Subcutaneous abdominal adipose tissue (tissue), 5 donors: Measurements from ENCODE around the gene MTMR11.

ENCODE experiments used
- H3K27ac ChIP-seq: one replicate; pipeline ENCODE4 v1.7.0; 2013; ENCODE audit warnings: low read depth, mild to moderate bottlenecking, inconsistent platforms, low read length, moderate library complexity
- H3K27me3 ChIP-seq, 5 donors: one replicate each; pipeline ENCODE4 v1.7.0; 2013; ENCODE audit warnings: low read length in 5 of 5, inconsistent platforms in 1 of 5; ENCODE audit not compliant: control insufficient read depth in 5 of 5, insufficient read depth in 4 of 5
- H3K36me3 ChIP-seq, 5 donors: one replicate each; pipeline ENCODE4 v1.7.0; 2013; ENCODE audit warnings: low read length in 5 of 5; ENCODE audit not compliant: control insufficient read depth in 5 of 5, insufficient read depth in 5 of 5
- H3K4me1 ChIP-seq, 5 donors: one replicate each; pipeline ENCODE4 v1.7.0; 2013; ENCODE audit warnings: low read length in 5 of 5, mild to moderate bottlenecking in 3 of 5, moderate library complexity in 1 of 5; ENCODE audit not compliant: control insufficient read depth in 5 of 5, insufficient read depth in 5 of 5
- H3K4me3 ChIP-seq, 5 donors: one replicate each; pipeline ENCODE4 v1.7.0; 2013; ENCODE audit warnings: low read length in 5 of 5, low read depth in 1 of 5
- H3K9ac ChIP-seq, 5 donors: one replicate each; pipeline ENCODE4 v1.7.0; 2013; ENCODE audit warnings: low read length in 5 of 5, mild to moderate bottlenecking in 4 of 5, moderate library complexity in 3 of 5
- H3K9me3 ChIP-seq, 5 donors: one replicate each; pipeline ENCODE4 v1.7.0; 2013; ENCODE audit warnings: low read length in 5 of 5; ENCODE audit not compliant: control insufficient read depth in 5 of 5
- donor health status: healthy.
- donor health status: healthy.
- donor health status: healthy.
- donor health status: healthy.
- donor health status: healthy.

The MTMR11 gene

GRCh38 chr1:149915429-149916192 is 21.1 kb downstream of the MTMR11 start:
- Histone ChIP-seq H3K27me3 (peaks cover 5 to 20% (median 9%) of the 10 kb centered on the region in 5 donors), H3K9me3 (no peaks in the 10 kb centered on the region), H3K9ac (no peak overlapping the region), H3K4me1 (peaks cover 0 to 4% (median 0%) of the 10 kb centered on the region in 5 donors), H3K4me3 (no peak overlapping the region), H3K36me3 (no peaks in the 10 kb centered on the region), H3K27ac (no peak overlapping the region)

DNA sequence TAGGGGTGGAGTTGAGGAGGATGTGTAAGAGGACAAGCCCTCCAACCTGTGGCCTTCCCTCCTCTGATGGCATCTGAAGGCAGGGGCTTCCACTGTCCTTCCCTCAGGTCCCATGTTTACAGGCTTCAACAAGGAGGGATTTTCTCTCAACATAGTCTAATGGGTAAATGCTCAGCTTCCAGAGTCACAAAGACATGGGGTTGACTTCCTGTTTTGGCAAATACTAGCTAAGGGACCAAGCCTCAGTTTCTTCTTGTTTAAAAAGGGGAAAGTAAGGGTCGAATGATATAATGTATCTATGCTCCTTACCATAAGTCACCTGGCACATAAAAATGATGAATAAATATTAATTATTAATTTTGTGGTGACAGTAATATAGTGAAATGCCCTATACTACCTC is 22.1 kb downstream of the MTMR11 start:
- Histone ChIP-seq H3K4me1 (peaks cover 0 to 4% (median 0%) of the 10 kb centered on the region in 5 donors), H3K27ac (no peak overlapping the region), H3K27me3 (peaks cover 5 to 22% (median 9%) of the 10 kb centered on the region in 5 donors), H3K4me3 (no peak overlapping the region), H3K9ac (no peak overlapping the region), H3K9me3 (no peaks in the 10 kb centered on the region), H3K36me3 (no peaks in the 10 kb centered on the region)

DNA sequence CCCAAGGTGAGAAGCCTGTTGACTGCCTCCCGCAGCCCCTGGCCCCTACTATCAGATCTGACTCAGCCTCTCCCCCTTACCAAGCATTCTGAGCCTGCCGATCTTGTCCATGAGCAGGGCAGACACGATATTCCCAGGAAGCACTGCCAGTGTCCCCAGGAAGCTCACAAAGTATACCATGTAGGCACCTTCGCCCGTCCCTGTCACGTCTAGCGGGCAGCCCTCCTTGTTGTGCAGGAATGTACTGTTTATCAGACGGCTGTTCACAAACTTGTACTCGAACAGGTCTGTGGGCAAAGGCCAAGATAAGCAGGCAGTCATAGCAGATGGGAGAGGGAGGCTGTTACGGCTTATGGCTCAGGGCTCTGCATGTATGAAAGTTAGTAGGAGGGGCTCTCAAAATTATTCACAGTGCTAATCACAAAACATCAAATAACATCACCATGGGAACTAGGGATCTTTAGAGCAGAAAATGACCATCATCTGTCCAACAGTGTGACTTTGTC is 30.1 kb downstream of the MTMR11 start:
- H3K9ac ChIP-seq, result no peak overlapping the region
- no peak overlapping the region for H3K27ac ChIP-seq
- H3K4me1 ChIP-seq, result no peaks in the 10 kb centered on the region
- H3K9me3 ChIP-seq, result no peaks in the 10 kb centered on the region
- peaks cover 0 to 9% (median 3%) of the 10 kb centered on the region in 5 donors for H3K27me3 ChIP-seq
- H3K36me3 ChIP-seq, result no peaks in the 10 kb centered on the region
- no peak overlapping the region for H3K4me3 ChIP-seq

GRCh38 chr1:149903836-149904491 is 32.7 kb downstream of the MTMR11 start:
- Histone ChIP-seq H3K4me1 (peaks cover 4 to 16% (median 14%) of the 10 kb centered on the region in 5 donors), H3K27ac (no peak overlapping the region), H3K27me3 (peaks cover 0 to 8% (median 2%) of the 10 kb centered on the region in 5 donors), H3K4me3 (no peak overlapping the region), H3K9me3 (no peaks in the 10 kb centered on the region), H3K36me3 (no peaks in the 10 kb centered on the region), H3K9ac (no peak overlapping the region)

DNA sequence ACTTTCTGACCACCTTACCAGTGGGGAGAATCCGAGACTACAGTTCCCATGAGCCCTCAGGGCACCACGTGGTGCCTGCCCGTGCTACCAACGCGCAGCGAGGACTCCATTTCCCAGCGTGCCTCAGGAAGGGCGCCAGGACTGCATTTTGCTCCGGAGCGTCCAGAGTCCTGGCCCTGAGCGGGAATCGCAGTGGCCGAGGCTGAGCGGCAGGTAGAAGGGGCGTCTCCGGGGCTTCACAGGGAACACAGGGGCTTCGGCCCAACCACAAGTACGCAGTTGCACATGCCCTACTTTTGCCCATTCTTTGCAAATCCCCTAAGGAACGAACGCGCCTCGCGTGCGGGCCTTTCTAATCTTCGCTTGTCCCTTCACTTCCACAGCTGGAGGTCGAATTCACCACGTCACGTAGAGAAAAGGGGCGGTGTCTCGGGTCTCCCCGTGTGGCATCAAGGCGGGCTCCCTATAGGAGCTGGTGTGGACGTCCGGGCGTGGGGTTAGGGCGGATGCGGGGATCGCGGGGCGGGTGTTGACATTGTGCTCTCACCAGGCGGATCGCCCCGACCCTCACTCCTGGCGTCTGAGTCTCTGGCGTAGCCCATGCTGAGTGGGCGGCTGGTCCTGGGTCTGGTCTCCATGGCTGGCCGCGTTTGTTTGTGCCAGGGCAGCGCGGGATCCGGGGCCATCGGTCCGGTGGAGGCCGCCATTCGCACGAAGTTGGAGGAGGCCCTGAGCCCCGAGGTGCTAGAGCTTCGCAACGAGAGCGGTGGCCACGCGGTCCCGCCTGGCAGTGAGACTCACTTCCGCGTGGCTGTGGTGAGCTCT is 37.0 kb downstream of the MTMR11 start, which contains the start of gene BOLA1:
TSS of gene BOLA1 (plus strand) at position 109 of the 825 bp plus-strand sequence. CDS start at position 601, 492 bp downstream.
- peak within 1 kb of the TSS; percentile 57 to 88 (median 81) for H3K9ac ChIP-seq
- H3K4me1 ChIP-seq, result peaks cover 4 to 16% (median 14%) of the 10 kb centered on the region in 5 donors
- no peaks in the 10 kb centered on the region for H3K27me3 ChIP-seq
- peak within 1 kb of the TSS; percentile 76 to 93 (median 88) for H3K4me3 ChIP-seq
- H3K36me3 ChIP-seq, result no peaks in the 10 kb centered on the region
- H3K27ac ChIP-seq, result peak within 1 kb of the TSS; percentile 78
- H3K9me3 ChIP-seq, result no peaks in the 10 kb centered on the region

DNA sequence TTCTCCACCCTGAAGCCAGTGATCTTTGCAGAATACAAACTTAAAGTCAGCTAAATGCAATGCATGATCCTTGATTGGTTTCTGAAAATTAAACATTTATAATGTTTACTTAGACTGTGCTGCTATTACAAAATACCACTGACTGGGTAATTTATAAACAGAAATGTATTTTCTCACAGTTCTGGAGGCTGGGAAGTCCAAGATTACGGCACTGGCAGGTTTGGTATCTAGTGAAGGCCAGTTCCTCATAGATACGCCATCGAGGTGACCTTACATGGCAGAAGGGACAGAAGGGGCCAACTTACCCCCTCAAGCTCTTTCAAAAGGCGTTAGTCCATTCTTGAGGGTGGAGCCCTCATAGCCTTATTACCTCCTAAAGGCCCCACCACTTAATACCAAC is 40.1 kb downstream of the MTMR11 start:
- H3K9ac ChIP-seq, result no peak overlapping the region
- H3K4me1 ChIP-seq, result peaks cover 4 to 16% (median 14%) of the 10 kb centered on the region in 5 donors
- no peaks in the 10 kb centered on the region for H3K9me3 ChIP-seq
- no peaks in the 10 kb centered on the region for H3K36me3 ChIP-seq
- no peak overlapping the region for H3K4me3 ChIP-seq
- H3K27me3 ChIP-seq, result no peaks in the 10 kb centered on the region
- H3K27ac ChIP-seq, result no peak overlapping the region

DNA sequence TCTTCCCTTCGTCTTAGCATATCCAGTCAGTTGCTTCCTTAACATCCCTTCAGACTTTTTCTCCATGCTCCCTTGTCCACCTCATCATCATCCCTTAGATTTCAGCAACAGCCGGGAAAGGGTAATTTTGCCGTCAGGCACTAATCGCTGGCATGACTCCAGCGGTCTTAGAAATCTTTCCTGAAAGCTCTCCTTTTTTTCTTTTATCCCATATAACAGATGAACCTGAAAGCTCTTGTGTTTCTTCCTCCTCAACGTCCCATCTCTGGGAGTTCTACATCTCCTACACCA is 47.7 kb downstream of the MTMR11 start:
- Histone ChIP-seq H3K4me1 (peaks cover 0 to 35% (median 30%) of the 10 kb centered on the region in 5 donors), H3K9ac (peak overlapping the region in 4 of 5 donors; percentile 30 to 89 (median 74)), H3K9me3 (no peaks in the 10 kb centered on the region), H3K36me3 (no peaks in the 10 kb centered on the region), H3K4me3 (peak overlapping the region; percentile 62 to 86 (median 81)), H3K27ac (peak overlapping the region; percentile 93), H3K27me3 (no peaks in the 10 kb centered on the region)

- H3K4me3 ChIP-seq, result peak overlapping the region; percentile 62 to 86 (median 81)
- no peaks in the 10 kb centered on the region for H3K36me3 ChIP-seq
- H3K4me1 ChIP-seq, result peaks cover 0 to 37% (median 32%) of the 10 kb centered on the region in 5 donors
- H3K27me3 ChIP-seq, result no peaks in the 10 kb centered on the region
- H3K9ac ChIP-seq, result peak overlapping the region; percentile 30 to 89 (median 76)
- H3K9me3 ChIP-seq, result no peaks in the 10 kb centered on the region
- H3K27ac ChIP-seq, result peak overlapping the region; percentile 93
Observed at GRCh38 chr1:149888247-149888998, 48.3 kb downstream of the MTMR11 start.

DNA sequence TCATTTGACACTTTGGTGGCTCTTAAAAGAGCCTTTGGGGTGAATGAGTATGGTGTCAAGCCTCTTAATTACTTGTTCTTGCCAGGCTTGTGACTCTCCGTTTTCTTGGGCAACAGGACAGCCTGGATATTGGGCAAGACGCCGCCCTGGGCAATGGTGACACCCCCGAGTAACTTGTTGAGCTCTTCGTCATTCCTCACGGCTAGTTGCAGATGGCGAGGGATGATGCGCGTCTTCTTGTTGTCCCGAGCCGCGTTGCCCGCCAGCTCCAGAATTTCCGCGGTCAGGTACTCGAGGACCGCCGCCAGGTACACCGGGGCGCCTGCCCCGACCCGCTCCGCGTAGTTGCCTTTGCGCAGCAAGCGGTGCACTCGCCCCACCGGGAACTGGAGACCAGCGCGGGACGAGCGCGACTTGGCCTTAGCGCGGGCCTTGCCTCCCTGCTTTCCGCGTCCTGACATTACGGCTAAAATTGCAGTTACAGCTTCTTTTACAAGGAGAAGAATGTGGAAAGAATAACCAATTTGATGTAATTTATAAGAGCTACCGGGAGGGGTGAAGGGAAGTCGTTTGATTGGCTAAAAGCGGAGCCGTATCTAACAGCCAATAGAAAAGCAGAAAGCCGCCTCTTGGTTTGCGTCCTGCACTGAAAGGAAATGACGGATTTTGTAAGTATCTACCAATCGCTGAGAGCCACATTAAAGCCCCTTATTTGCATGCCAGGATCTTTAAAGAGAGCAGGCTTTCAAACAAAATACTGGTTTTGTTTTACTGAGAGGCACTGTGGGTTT is 49.0 kb downstream of the MTMR11 start:
- no peaks in the 10 kb centered on the region for H3K36me3 ChIP-seq
- H3K4me1 ChIP-seq, result peaks cover 0 to 37% (median 32%) of the 10 kb centered on the region in 5 donors
- no peaks in the 10 kb centered on the region for H3K9me3 ChIP-seq
- peak overlapping the region; percentile 93 for H3K27ac ChIP-seq
- H3K4me3 ChIP-seq, result peak overlapping the region; percentile 62 to 86 (median 81)
- H3K27me3 ChIP-seq, result no peaks in the 10 kb centered on the region
- H3K9ac ChIP-seq, result peak overlapping the region; percentile 63 to 89 (median 79)
